K562 (cell line): ENCODE data around the gene TMEM214. TPM values are rescaled to one million over a fixed set of nuclear protein-coding genes. Genes with fewer than 3 reads are reported as not detected.

Source experiments
- CBFA2T2 ChIP-seq: fragments of 450-650 bp; conservative IDR thresholded peaks from 2 replicates; pipeline ENCODE4 v1.6.1; 2017; ENCODE audit warnings: mild to moderate bottlenecking
- CSDE1 ChIP-seq, 2 experiments: fragments of 450-650 bp; IDR thresholded peaks; 2 replicates each; pipeline ENCODE4 v1.6.1; 2016; ENCODE audit warnings: mild to moderate bottlenecking in 1 of 2
- DIDO1 ChIP-seq: fragments of 450-650 bp; IDR thresholded peaks from 2 replicates; pipeline ENCODE4 v1.6.1; 2016; ENCODE audit warnings: low read depth, missing biosample characterization, missing genetic modification characterization
- DNMT1 ChIP-seq: fragments of 450-650 bp; IDR thresholded peaks from 2 replicates; pipeline ENCODE4 v1.6.1; 2016; ENCODE audit warnings: antibody characterized with exemption, mild to moderate bottlenecking
- E2F8 ChIP-seq: fragments of 450-650 bp; IDR thresholded peaks from 2 replicates; pipeline ENCODE4 v1.7.1; 2018; ENCODE audit warnings: mild to moderate bottlenecking, low read depth; ENCODE audit not compliant: partially characterized antibody
- EHMT2 ChIP-seq: fragments of 450-650 bp; IDR thresholded peaks from 2 replicates; pipeline ENCODE4 v1.6.1; 2018; ENCODE audit warnings: antibody characterized with exemption
- FOXK2 ChIP-seq, 2 experiments: fragments of 450-650 bp; IDR thresholded peaks in 1 of 2; conservative IDR thresholded peaks in 1 of 2; 2 replicates each; pipeline ENCODE4 v1.6.1; 2016; ENCODE audit warnings: low read depth in 2 of 2, mild to moderate bottlenecking in 1 of 2
- GABPA ChIP-seq: fragments of 200-800 bp; sonication (Bioruptor generic); conservative IDR thresholded peaks from 2 replicates; pipeline ENCODE4 v1.6.1; 2016; ENCODE audit warnings: low read depth, missing genetic modification characterization, missing compliant biosample characterization
- HEY1 ChIP-seq: fragments of 250-450 bp; sonication (Bioruptor Pico); IDR thresholded peaks from 2 replicates; pipeline ENCODE4 v1.5.0; 2020; ENCODE audit warnings: mild to moderate bottlenecking, moderate library complexity, borderline replicate concordance
- HMG20A ChIP-seq: fragments of 450-650 bp; formaldehyde crosslinking; conservative IDR thresholded peaks from 2 replicates; pipeline ENCODE4 v1.4.0; 2020; ENCODE audit warnings: mild to moderate bottlenecking, mixed read lengths
- KAT2B ChIP-seq: IDR thresholded peaks from one replicate; pipeline ENCODE4 v1.6.1; 2012; ENCODE audit warnings: low read depth, mild to moderate bottlenecking, control low read depth, inconsistent platforms, low read length, moderate library complexity
- MAZ ChIP-seq, 2 experiments: fragments of 450-650 bp in 1 of 2; sonication (generic) in 1 of 2; formaldehyde crosslinking; IDR thresholded peaks in 1 of 2; conservative IDR thresholded peaks in 1 of 2; 2 replicates each; pipeline versions ENCODE4 v1.4.0 to v1.5.0; 2020; ENCODE audit warnings: mild to moderate bottlenecking in 1 of 2, missing genetic modification reagents in 1 of 2
- MCM7 ChIP-seq, 2 experiments: fragments of 450-650 bp; IDR thresholded peaks; 2 replicates each; pipeline ENCODE4 v1.6.1; 2016 to 2018
- NR2C1 ChIP-seq, 2 experiments: fragments of 450-650 bp; IDR thresholded peaks; 2 replicates each; pipeline ENCODE4 v1.6.1; 2017; ENCODE audit warnings: mild to moderate bottlenecking in 2 of 2, antibody characterized with exemption in 1 of 2, inconsistent platforms in 1 of 2, missing compliant biosample characterization in 1 of 2, missing genetic modification characterization in 1 of 2
- PTBP1 ChIP-seq: fragments of 200-400 bp; formaldehyde crosslinking; IDR thresholded peaks from 2 replicates; pipeline ENCODE4 v1.6.1; 2017; ENCODE audit warnings: low read depth, low read length
- SAFB ChIP-seq: fragments of 200-400 bp; formaldehyde crosslinking; IDR thresholded peaks from 2 replicates; pipeline ENCODE4 v1.6.1; 2017; ENCODE audit warnings: low read depth, low read length, borderline replicate concordance
- SMARCB1 ChIP-seq: IDR thresholded peaks from 2 replicates; pipeline ENCODE4 v1.6.1; 2011; ENCODE audit warnings: improper control_type of control experiment, low read depth; ENCODE audit not compliant: insufficient read length
- TFE3 ChIP-seq: fragments of 450-650 bp; formaldehyde crosslinking; IDR thresholded peaks from 2 replicates; pipeline ENCODE4 v1.4.0; 2020; ENCODE audit warnings: mild to moderate bottlenecking, mixed read lengths
- XRCC3 ChIP-seq: fragments of 450-650 bp; IDR thresholded peaks from 2 replicates; pipeline ENCODE4 v1.6.1; 2017; ENCODE audit warnings: mild to moderate bottlenecking, moderate library complexity
- ZFP30 ChIP-seq: fragments of 250-450 bp; sonication (Bioruptor Pico); IDR thresholded peaks from 2 replicates; pipeline ENCODE4 v1.8.0; 2022; ENCODE audit warnings: moderate library complexity, mild to moderate bottlenecking, inconsistent platforms, borderline replicate concordance
- ZNF143 ChIP-seq: sonication (generic); formaldehyde crosslinking; IDR thresholded peaks from 2 replicates; pipeline ENCODE4 v1.9.0; 2022; ENCODE audit warnings: mild to moderate bottlenecking, missing genetic modification reagents
- ZNF217 ChIP-seq: sonication (generic); formaldehyde crosslinking; IDR thresholded peaks from 2 replicates; pipeline ENCODE4 v1.8.0; 2022; ENCODE audit warnings: mild to moderate bottlenecking, missing genetic modification reagents
- ZNF584 ChIP-seq: fragments of 200-800 bp; sonication (Bioruptor generic); IDR thresholded peaks from 2 replicates; pipeline ENCODE4 v1.6.1; 2016; ENCODE audit warnings: low read depth, mild to moderate bottlenecking, missing genetic modification characterization, missing compliant biosample characterization
- ZNF639 ChIP-seq, 2 experiments: fragments of 200-800 bp in 1 of 2; sonication (Bioruptor generic) in 1 of 2; sonication (generic) in 1 of 2; formaldehyde crosslinking in 1 of 2; IDR thresholded peaks in 1 of 2; conservative IDR thresholded peaks in 1 of 2; 2 replicates each; pipeline versions ENCODE4 v1.5.0 to v1.6.1; 2016 to 2020; ENCODE audit warnings: missing compliant biosample characterization in 1 of 2, missing genetic modification characterization in 1 of 2, missing genetic modification reagents in 1 of 2
- ZZZ3 ChIP-seq: fragments of 450-650 bp; IDR thresholded peaks from 2 replicates; pipeline ENCODE4 v1.6.1; 2016; ENCODE audit warnings: antibody characterized with exemption, mild to moderate bottlenecking, moderate library complexity
- polyA plus RNA-seq, 8 experiments: library from polyadenylated mRNA; depleted of rRNA in 4 of 8; stranded (reverse) in 5 of 8; unstranded in 3 of 8; fragments of >200 nt; fragmentation: Nextera tagmentation in 2 of 8; fragmentation: Illumina TruSeq in 1 of 8; extraction: Ambion mirVana in 2 of 8; extraction: Trizol in 1 of 8; gene quantifications; 2 replicates each; pipeline versions ENCODE4 v1.2.1 to v1.2.3, GENCODE V29; 2011 to 2014; ENCODE audit warnings: inconsistent platforms in 1 of 8, missing spikeins in 1 of 8
- total RNA-seq, 7 experiments: library from RNA; depleted of rRNA in 6 of 7; stranded (reverse); fragments of >200 nt in 6 of 7; fragmentation: Illumina TruSeq in 2 of 7; extraction: Trizol in 2 of 7; gene quantifications; 2 replicates each; pipeline versions ENCODE4 v1.2.1 to v1.2.3, GENCODE V29; 2011 to 2021; ENCODE audit warnings: low replicate concordance in 1 of 7

TMEM214 gene
- total and polyA plus RNA-seq, 9 of the 15 experiments (the other 6 are each of a cell fraction or from before 2014, with no cell fraction given): 11.4 to 81.4 (median 44.1) TPM

- TF ChIP-seq ZNF639 (CRISPR knock-in tag; conservative IDR thresholded peaks at IDR 0.05 in 1 of 2, IDR thresholded peaks at IDR 0.05 in 1 of 2) (peak in 1 of 2 experiments; percentile 79; a peak in 2 of 4 replicates), ZFP30 (CRISPR knock-in tag) (no peak), EHMT2 (no peak), PTBP1 (no peak), SAFB (no peak), DIDO1 (tag) (no peak), GABPA (tag) (no peak), NR2C1 (IDR thresholded peaks at IDR 0.05) (no peak), NR2C1 (tag; IDR thresholded peaks at IDR 0.05) (peak; percentile 34; the same call in 1 of the 2 replicates), FOXK2 (conservative IDR thresholded peaks at IDR 0.05 in 1 of 2, IDR thresholded peaks at IDR 0.05 in 1 of 2; ENCODE audit: low read depth in 2 of 2) (0 out of 4 replicates have a peak, but pooled peaks of 1 of the 2 experiments have one; percentile 27), HMG20A (CRISPR knock-in tag) (no peak), CBFA2T2 (no peak), XRCC3 (no peak), E2F8 (no peak), ZNF584 (CRISPR knock-in tag) (no peak; the same call in 1 of the 2 replicates), CSDE1 (IDR thresholded peaks at IDR 0.05) (no peak), MCM7 (IDR thresholded peaks at IDR 0.05) (no peak), ZNF217 (CRISPR knock-in tag) (no peak), DNMT1 (no peak), TFE3 (CRISPR knock-in tag) (no peak), ZNF143 (no peak), ZZZ3 (no peak), MAZ (CRISPR knock-in tag; conservative IDR thresholded peaks at IDR 0.05 in 1 of 2, IDR thresholded peaks at IDR 0.05 in 1 of 2) (no peak), SMARCB1 (no peak), HEY1 (CRISPR knock-in tag) (no peak), KAT2B (no peak)
Measured at GRCh38 chr2:27003857-27004256, 28.9 kb upstream of the TMEM214 start (continued).
